ENCODE data around the gene CETP. TPM values are rescaled to one million over a fixed set of nuclear protein-coding genes. Genes with fewer than 3 reads are reported as not detected.

Gene CETP
- polyA plus RNA-seq, 1 donor (not counting 4 experiments of a cell fraction or from before 2014, with no cell fraction given), result not detected

- FAIRE-seq (no peak), DNase-seq (ENCODE audit: low read depth, low spot score) (no peak)
- dilution Hi-C loops (cut with MboI; ENCODE audit: extremely low pct_ligation_motif_present, low sequenced_read_pairs), result no loop called here
- Histone ChIP-seq H3K9me3 (ENCODE audit: control insufficient read depth, low read depth, low read length) (no peaks in the 10 kb centered on the region), H3K9me1 (ENCODE audit: control insufficient read depth, extremely low read depth, insufficient read depth, low read length) (no peaks in the 10 kb centered on the region), H3K9ac (ENCODE audit: control insufficient read depth, extremely low read depth, insufficient read depth, low read length) (no peak overlapping the region), H3K4me2 (ENCODE audit: control insufficient read depth, extremely low read depth, insufficient read depth, low read depth, low read length) (no peak overlapping the region), H3K36me3 (ENCODE audit: control insufficient read depth in 2 of 2, extremely low read depth in 1 of 2, insufficient read depth in 2 of 2, low read length in 2 of 2) (peaks cover 3 to 4% of the 10 kb centered on the region in 2 experiments), H3K4me1 (ENCODE audit: control insufficient read depth, extremely low read depth, insufficient read depth, low read length) (peaks cover 3% of the 10 kb centered on the region), H3K27ac (ENCODE audit: control insufficient read depth, insufficient read depth, low read length) (no peak overlapping the region), H3K79me2 (ENCODE audit: control insufficient read depth, insufficient read depth, low read length) (no peaks in the 10 kb centered on the region), H3K27me3 (ENCODE audit: control insufficient read depth, extremely low read depth, insufficient read depth, low read length) (no peaks in the 10 kb centered on the region), H4K20me1 (ENCODE audit: control insufficient read depth, extremely low read depth, insufficient read depth, low read length) (no peaks in the 10 kb centered on the region), H3K4me3 (ENCODE audit: control insufficient read depth in 2 of 3, extremely low read depth in 1 of 3, insufficient read depth in 2 of 3, low read depth in 1 of 3, low read length in 3 of 3) (no peak overlapping the region), H2AFZ (ENCODE audit: control insufficient read depth, low read length) (no peak overlapping the region)
- TF ChIP-seq CTCF (optimal IDR thresholded peaks at IDR 0.05 in 1 of 3, IDR thresholded peaks at IDR 0.05 in 1 of 3, conservative IDR thresholded peaks at IDR 0.05 in 1 of 3; ENCODE audit: extremely low read depth in 1 of 3, insufficient read depth in 2 of 3, low read length in 3 of 3) (no peak), EZH2 (IDR thresholded peaks at IDR 0.05; ENCODE audit: low read length) (no peak)
Observed at GRCh38 chr16:57016831-57017230, 55.1 kb downstream of the CETP start.

GRCh38 chr16:57017251-57017650, 55.5 kb downstream of the CETP start:
- FAIRE-seq (no peak), DNase-seq (ENCODE audit: low read depth, low spot score) (no peak)
- Histone ChIP-seq H3K4me1 (ENCODE audit: control insufficient read depth, extremely low read depth, insufficient read depth, low read length) (peaks cover 3% of the 10 kb centered on the region), H3K9ac (ENCODE audit: control insufficient read depth, extremely low read depth, insufficient read depth, low read length) (no peak overlapping the region), H3K27ac (ENCODE audit: control insufficient read depth, insufficient read depth, low read length) (no peak overlapping the region), H3K27me3 (ENCODE audit: control insufficient read depth, extremely low read depth, insufficient read depth, low read length) (no peaks in the 10 kb centered on the region), H3K9me3 (ENCODE audit: control insufficient read depth, low read depth, low read length) (no peaks in the 10 kb centered on the region), H2AFZ (ENCODE audit: control insufficient read depth, low read length) (no peak overlapping the region), H4K20me1 (ENCODE audit: control insufficient read depth, extremely low read depth, insufficient read depth, low read length) (no peaks in the 10 kb centered on the region), H3K36me3 (ENCODE audit: control insufficient read depth in 2 of 2, extremely low read depth in 1 of 2, insufficient read depth in 2 of 2, low read length in 2 of 2) (peaks cover 3 to 4% of the 10 kb centered on the region in 2 experiments), H3K4me3 (ENCODE audit: control insufficient read depth in 2 of 3, extremely low read depth in 1 of 3, insufficient read depth in 2 of 3, low read depth in 1 of 3, low read length in 3 of 3) (no peak overlapping the region), H3K4me2 (ENCODE audit: control insufficient read depth, extremely low read depth, insufficient read depth, low read depth, low read length) (no peak overlapping the region), H3K79me2 (ENCODE audit: control insufficient read depth, insufficient read depth, low read length) (no peaks in the 10 kb centered on the region), H3K9me1 (ENCODE audit: control insufficient read depth, extremely low read depth, insufficient read depth, low read length) (no peaks in the 10 kb centered on the region)
- dilution Hi-C loops (cut with MboI; ENCODE audit: extremely low pct_ligation_motif_present, low sequenced_read_pairs), result no loop called here
- TF ChIP-seq CTCF (optimal IDR thresholded peaks at IDR 0.05 in 1 of 3, IDR thresholded peaks at IDR 0.05 in 1 of 3, conservative IDR thresholded peaks at IDR 0.05 in 1 of 3; ENCODE audit: extremely low read depth in 1 of 3, insufficient read depth in 2 of 3, low read length in 3 of 3) (no peak), EZH2 (IDR thresholded peaks at IDR 0.05; ENCODE audit: low read length) (no peak)
